Measurements from ENCODE around the gene ABO.

GRCh38 chr9:133309608-133310007 is 34.6 kb upstream of the ABO start:
- no peak for TF ChIP-seq EZH2 (IDR thresholded peaks at IDR 0.05; ENCODE audit: insufficient read depth, poor library complexity, severe bottlenecking)
- no peak for TF ChIP-seq EZH2phosphoT487 (IDR thresholded peaks at IDR 0.05; ENCODE audit: insufficient read depth, low read depth)
